ENCODE data around the gene BAZ2B.
A peak's percentile ranks its signal among the peaks of the same experiment; 100 is the strongest.

BAZ2B gene

GRCh38 chr2:159298967-159299366 is 317.4 kb downstream of the BAZ2B start:
- no peak for DNase-seq

DNA sequence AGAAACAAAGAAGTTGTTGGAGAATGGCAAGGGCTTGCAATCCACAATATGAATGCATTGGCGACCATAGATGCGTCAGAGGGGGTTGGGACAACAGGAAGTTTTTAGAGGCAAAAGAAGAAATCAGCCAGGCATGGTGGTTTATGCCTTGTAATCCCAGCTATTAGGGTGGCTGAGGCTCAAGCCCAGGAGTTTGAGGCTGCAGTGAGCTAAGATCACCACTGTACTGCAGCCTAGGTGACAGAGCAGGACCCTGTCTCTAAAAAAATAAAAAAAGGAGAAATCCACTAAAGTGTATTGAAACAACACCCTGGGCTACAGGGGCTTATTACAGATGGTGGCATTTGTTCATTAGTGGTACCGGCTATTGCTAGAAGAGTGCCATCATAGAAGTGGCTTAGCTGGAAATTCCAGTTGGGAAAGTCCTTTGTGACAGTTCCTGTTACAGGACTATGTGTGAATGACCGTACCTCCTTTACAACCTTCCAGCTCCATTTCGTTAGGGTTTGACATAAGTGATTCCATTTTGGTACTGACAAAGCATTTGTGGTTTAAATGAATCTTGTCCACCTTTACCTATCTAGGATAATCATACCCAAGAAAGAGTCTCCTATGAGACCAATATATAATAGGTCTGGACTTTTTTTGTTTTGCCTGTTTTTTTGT is 319.2 kb downstream of the BAZ2B start:
- DNase-seq = no peak

DNA sequence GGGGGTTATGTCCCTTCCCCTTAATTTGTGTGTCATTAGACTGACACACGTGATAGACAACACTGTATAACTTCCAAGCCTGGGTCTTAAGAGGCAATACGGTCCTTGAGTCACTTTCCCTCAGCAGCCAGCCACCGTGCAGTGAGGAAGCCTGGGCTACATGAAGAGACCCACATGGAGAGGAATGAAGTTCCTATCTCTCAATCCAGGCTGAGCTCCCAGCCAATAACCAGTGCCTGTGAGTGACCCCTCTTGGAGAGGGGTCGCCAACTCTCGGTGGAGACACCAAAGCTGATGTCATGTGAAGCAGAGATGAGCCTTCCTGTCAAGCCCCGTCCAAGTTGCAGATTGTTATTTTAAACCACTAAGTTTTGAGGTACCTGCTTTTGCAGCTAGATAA is 324.2 kb downstream of the BAZ2B start:
- DNase-seq = no peak

GRCh38 chr2:159290289-159290907 is 325.9 kb downstream of the BAZ2B start:
- DNase-seq = peak; percentile 88 to 91

- DNase-seq = no peak
Observed at GRCh38 chr2:159287733-159288132, 328.6 kb downstream of the BAZ2B start.

DNA sequence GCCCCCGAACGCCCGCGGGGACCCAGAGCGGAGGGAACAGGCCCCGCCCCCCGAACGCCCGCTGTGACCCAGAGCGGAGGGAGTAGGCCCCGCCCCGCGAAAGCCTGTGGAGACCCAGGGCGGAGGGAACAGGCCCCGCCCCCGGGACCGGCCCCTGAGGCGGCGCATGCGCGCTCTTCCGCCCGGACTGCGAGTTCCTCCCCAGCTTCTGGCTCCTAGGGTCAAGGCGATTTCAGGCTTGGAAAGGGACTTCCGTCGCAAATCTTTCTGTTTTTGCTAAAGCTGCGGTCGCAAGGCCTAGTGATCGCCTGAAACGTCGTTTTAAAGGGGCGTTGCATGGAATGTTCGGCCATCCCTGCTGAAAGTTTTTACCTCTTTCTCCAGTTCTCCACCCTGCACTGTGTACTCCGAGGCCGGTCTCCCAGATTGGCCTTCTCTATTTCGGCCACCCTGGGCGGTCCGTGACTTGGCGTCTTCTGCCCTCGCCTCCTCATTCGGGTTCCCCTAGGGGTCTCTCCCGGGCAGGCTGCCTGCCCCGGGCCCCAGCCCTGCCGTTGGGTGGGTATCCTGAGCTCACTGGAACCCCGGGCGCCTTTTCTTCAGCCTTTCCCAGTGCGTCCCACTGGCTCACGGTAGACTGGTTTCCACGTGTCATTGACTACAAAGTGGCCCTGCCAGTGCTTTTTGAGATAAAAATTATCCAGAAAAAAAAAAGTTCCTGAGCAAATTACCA is 329.5 kb downstream of the BAZ2B start:
- peak; percentile 99 for DNase-seq

DNA sequence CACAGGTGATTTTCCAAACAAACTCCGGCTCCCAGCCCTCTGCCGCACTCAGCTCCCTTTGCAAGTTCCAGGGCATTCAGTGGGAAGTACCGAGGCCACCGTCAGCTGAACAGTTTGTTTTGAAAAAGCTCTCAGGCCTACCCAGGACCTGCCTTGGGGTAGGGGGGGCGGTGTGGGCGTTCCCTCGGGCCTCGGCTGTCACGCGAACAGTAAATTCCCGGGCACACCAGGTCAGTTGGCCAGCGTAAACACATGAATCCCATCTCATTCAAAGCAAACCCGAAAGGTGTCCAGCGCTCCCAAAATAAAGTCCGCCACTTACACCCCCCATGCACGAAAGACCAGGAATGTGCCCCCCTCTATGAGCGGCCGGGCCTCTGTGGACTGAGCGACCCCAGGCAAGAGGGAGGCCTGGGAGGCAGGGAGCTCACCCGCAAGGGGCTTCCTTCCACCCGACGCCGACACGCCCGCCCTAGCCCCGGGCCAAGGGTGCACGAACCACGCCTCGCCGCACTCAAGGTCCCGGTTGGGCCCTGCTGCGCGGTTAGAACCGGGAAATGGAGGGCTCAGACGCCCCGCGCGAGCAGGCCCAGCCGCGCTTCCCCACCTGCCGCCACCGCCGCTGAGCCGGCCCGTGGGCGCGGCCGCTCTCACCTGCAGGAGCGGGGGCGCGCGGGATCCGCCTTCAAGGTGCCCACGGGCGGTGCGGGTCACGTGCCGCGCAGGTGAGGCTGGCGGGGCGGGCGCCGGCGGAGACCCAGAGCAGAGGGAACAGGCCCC is 330.2 kb downstream of the BAZ2B start, which contains the start of gene WDSUB1:
TSS of gene WDSUB1 (minus strand) at position 775 of the 780 bp plus-strand sequence. CDS start 3,634 bp downstream, outside the sequence.
- DNase-seq = peak; percentile 69 to 77

GRCh38 chr2:159285433-159285832 is 330.9 kb downstream of the BAZ2B start:
- DNase-seq = no peak

DNA sequence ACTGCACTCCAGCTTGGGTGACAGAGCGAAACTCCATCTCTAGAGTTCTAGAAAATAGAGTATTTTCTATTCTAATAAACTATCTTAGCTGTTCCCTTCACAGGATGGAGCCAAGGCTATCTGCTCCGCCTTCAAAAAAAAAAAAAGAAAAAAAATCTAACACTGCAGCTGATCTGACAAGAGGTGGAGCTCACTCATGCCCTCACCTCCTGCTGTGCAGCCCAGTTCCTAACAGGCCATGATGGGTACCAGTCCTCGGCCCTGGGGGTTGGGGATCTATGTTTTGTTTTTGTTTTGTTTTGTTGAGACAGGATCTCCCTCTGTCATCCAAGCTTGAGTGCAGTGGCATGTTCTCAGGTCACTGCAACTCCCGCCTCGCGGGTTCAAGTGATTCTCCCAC is 332.8 kb downstream of the BAZ2B start:
- DNase-seq = no peak

- no peak for DNase-seq
Observed at GRCh38 chr2:159281002-159281401, 335.3 kb downstream of the BAZ2B start.

DNA sequence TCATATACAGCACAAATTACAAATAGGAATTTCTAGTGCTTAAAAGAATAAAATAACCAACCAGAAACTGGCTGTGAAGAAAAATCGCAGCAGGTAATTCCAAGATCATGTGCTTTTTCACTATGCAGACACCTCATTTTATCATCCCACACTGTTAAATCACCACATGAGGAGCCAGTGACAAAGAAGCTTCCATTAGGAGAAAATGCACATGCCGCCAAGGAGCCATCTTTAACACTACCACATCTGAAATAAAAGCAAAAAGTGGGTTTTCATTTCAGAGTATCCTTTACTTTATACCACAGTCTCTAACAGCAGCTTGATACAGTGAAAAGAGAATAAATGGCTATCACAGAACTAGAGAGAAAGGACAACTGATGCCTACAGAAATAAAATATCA is 336.6 kb downstream of the BAZ2B start:
- no peak for DNase-seq

DNA sequence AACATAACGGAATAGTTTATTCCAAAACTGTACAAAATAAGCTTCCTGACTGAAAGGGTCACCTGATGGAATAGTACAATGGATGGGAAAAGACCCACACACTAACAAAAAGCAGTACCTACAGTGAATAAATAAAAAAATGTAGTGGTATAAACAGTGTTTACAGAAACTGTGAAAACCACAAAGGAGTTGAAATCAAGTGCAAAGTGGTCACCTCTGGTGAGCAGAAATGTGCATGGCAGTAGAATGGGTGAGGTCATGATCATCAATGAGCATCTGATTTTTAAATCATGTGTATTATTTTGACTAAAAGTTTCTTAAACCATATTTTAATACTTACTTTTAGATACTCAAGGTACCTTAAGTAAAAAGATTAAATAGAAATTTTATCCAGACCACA is 341.2 kb downstream of the BAZ2B start:
- DNase-seq = no peak

DNA sequence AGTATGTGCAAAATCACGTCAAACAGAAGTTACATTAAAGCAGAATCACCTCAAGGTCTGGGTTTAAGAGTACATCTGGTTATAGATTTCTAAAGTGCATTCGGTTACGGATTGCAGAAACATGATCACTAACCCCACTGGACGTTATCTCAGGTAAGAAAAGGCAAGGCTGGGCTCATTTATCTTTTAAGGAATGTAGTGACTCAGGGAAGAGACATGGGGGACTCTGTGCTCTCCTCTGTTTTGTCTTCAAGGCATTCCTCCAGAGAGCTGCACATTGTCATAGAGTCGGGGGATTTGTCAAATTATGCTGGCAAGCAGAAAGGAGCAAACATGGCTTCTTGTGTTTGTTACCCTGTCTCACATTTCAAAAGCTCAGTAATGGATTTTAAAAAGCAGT is 344.2 kb downstream of the BAZ2B start:
- DNase-seq = no peak

DNA sequence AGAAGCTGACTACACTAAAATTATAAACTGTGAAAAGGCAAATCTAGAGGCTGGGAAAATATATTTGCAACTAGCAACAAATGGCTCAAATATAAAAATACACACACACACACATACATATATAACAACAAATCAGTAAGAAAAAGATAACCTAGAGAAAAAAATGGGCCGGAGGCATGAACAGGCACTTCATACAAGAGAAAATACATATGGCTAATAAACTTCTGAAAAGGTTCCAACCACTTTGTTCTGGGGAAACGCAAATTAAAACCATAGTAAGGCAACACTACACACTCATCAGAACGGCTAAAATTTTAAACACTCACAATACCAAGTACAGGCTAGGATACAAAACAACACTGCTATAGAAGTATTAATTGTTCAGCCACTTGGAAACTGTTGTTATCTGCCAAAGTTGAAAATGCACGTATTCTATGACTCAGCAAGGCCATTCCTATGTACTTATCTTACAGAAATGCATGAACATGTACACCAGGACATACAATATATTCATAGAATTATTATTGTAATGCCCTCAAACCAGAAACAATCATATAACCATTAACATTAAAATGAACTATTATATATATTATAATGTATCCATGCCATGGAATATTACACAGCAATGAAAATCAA is 345.5 kb downstream of the BAZ2B start:
- no peak for DNase-seq

Measured in inflammatory macrophage (primary cell).